Spleen (tissue), 7 donors: ENCODE data around the gene ZNF93.

Source experiments
- POLR2AphosphoS5 ChIP-seq, 3 donors: sonication (generic); formaldehyde crosslinking; IDR thresholded peaks; one replicate each; pipeline ENCODE4 v1.5.1; 2017; ENCODE audit warnings: antibody characterized with exemption in 3 of 3
- TF ChIP-seq, protein P1 (sequence below), 11 experiments: fragments of 200-600 bp in 7 of 11; fragments of 450-650 bp in 4 of 11; sonication (generic) in 4 of 11; IDR thresholded peaks in 8 of 11; conservative IDR thresholded peaks in 3 of 11; 1 replicate in 7 of 11; 2 replicates in 4 of 11; pipeline versions ENCODE4 v1.4.0 to v1.8.0; 2016 to 2021; ENCODE audit warnings: antibody characterized with exemption in 11 of 11, inconsistent platforms in 4 of 11, mild to moderate bottlenecking in 1 of 11
- donor health status: DM: no; HTN: no; CAD: no; lungs with moderate emphysema.
- donor health status: DM: no; HTN: no; CAD: no.
- donor health status: DM: no; HTN: no; CAD: no.

GRCh38 chr19:19966862-19967261, 66.1 kb downstream of the ZNF93 start:
- no peak for TF ChIP-seq POLR2AphosphoS5 (IDR thresholded peaks at IDR 0.05)
- TF ChIP-seq, protein P1, sequence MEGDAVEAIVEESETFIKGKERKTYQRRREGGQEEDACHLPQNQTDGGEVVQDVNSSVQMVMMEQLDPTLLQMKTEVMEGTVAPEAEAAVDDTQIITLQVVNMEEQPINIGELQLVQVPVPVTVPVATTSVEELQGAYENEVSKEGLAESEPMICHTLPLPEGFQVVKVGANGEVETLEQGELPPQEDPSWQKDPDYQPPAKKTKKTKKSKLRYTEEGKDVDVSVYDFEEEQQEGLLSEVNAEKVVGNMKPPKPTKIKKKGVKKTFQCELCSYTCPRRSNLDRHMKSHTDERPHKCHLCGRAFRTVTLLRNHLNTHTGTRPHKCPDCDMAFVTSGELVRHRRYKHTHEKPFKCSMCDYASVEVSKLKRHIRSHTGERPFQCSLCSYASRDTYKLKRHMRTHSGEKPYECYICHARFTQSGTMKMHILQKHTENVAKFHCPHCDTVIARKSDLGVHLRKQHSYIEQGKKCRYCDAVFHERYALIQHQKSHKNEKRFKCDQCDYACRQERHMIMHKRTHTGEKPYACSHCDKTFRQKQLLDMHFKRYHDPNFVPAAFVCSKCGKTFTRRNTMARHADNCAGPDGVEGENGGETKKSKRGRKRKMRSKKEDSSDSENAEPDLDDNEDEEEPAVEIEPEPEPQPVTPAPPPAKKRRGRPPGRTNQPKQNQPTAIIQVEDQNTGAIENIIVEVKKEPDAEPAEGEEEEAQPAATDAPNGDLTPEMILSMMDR (IDR thresholded peaks at IDR 0.05 in 8 of 11, conservative IDR thresholded peaks at IDR 0.05 in 3 of 11): no peak
